Measurements from ENCODE around the gene DLEC1.

DLEC1 gene

DNA sequence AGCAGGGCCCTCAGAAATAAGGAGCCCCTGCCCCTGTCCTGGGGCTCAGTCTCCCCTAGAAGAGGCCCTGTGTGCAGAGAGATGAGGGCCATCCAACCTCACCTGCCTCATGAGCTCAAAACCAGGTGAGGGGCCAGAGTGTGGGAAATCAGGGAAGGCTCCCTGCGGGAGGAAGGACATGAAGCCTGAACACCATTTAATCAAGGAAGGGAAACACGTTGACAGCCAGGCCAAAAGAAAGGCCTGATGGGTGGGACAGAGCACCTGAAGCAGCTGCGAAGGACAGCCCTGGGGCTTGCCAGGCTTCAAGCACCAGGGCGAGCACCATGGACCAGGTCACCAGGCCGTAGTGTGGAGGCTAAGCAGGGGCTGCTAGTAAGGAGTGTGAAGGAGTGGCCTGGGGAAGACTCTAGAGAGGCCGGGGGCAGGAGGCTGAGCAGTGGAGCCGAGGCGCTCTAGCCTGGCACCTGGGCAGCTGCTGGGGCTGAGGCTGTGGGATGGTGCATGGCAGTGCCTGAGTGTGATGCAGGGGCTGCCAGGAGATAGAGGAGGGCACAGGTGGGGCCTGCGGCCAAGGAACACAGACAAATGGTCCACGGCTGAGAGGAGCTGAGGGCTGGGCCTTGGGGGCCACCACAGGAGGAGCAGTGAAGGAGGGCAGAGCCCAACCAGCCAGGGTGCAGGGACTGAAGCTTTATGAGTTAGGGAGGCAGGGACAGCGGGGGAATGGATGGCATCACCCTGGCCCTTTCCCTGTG lies 81.9 kb downstream of the DLEC1 start:
- Mint-ChIP-seq H3K4me1 (no peaks in the 10 kb centered on the region), H3K36me3 (ENCODE audit: low read depth) (peaks cover 41% of the 10 kb centered on the region), H3K27ac (no peak overlapping the region), H3K4me3 (no peak overlapping the region), H3K9me3 (no peaks in the 10 kb centered on the region), H3K27me3 (ENCODE audit: low read depth) (no peaks in the 10 kb centered on the region)
- TF ChIP-seq, protein P1, sequence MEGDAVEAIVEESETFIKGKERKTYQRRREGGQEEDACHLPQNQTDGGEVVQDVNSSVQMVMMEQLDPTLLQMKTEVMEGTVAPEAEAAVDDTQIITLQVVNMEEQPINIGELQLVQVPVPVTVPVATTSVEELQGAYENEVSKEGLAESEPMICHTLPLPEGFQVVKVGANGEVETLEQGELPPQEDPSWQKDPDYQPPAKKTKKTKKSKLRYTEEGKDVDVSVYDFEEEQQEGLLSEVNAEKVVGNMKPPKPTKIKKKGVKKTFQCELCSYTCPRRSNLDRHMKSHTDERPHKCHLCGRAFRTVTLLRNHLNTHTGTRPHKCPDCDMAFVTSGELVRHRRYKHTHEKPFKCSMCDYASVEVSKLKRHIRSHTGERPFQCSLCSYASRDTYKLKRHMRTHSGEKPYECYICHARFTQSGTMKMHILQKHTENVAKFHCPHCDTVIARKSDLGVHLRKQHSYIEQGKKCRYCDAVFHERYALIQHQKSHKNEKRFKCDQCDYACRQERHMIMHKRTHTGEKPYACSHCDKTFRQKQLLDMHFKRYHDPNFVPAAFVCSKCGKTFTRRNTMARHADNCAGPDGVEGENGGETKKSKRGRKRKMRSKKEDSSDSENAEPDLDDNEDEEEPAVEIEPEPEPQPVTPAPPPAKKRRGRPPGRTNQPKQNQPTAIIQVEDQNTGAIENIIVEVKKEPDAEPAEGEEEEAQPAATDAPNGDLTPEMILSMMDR (IDR thresholded peaks at IDR 0.05; ENCODE audit: unreplicated experiment in 3 of 3), result no peak

DNA sequence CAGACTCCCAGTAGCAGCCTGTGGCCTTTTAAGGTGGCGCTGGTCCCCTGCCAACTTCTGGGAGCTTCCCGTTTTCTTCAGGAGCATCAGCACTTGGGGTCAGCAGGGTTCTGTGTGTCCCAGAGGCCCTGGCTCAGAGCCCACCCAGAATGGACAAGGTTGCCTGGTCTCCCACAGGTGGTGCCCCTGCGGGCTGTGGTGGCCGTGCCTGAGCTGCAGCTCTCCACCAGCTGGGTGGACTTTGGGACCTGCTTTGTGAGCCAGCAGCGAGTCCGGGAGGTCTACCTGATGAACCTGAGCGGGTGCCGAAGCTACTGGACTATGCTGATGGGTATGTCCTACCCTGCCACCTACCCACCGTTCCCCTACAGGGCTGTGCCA lies 82.4 kb downstream of the DLEC1 start:
- peaks cover 41% of the 10 kb centered on the region for H3K36me3 Mint-ChIP-seq (ENCODE audit: low read depth)
- TF ChIP-seq, protein P1 (IDR thresholded peaks at IDR 0.05; ENCODE audit: unreplicated experiment in 3 of 3), result no peak
- no peak overlapping the region for H3K27ac Mint-ChIP-seq
- no peaks in the 10 kb centered on the region for H3K27me3 Mint-ChIP-seq (ENCODE audit: low read depth)
- H3K4me3 Mint-ChIP-seq, result no peak overlapping the region
- no peaks in the 10 kb centered on the region for H3K9me3 Mint-ChIP-seq
- no peaks in the 10 kb centered on the region for H3K4me1 Mint-ChIP-seq

DNA sequence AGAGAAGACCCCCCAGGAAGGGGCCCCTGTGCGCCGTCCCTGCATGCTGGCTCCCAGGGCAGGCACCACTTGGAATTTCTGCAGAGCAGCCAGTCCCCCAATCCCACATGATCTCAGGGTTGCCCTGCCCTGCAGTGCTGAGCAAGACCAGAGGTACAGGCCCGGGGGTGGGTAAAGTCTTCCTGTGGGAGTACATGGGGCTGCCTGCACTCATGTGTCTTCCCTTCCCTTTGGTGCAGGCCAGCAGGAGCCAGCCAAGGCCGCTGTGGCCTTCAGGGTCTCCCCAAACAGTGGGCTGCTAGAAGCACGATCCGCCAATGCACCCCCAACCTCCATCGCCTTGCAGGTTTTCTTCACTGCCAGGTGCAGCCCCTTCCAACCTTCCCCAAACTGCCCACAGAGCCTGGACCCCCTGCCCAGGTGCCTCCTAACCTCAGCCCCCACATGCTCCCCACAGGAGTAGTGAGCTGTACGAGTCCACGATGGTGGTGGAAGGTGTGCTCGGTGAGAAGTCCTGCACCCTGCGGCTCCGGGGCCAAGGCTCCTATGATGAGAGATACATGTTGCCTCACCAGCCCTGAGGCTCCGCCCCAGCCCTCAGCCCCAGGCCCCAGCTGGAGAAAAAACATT lies 82.9 kb downstream of the DLEC1 start:
- TF ChIP-seq, protein P1 (IDR thresholded peaks at IDR 0.05; ENCODE audit: unreplicated experiment in 3 of 3), result no peak
- H3K27ac Mint-ChIP-seq, result no peak overlapping the region
- H3K36me3 Mint-ChIP-seq (ENCODE audit: low read depth), result peaks cover 46% of the 10 kb centered on the region
- H3K4me3 Mint-ChIP-seq, result no peak overlapping the region
- no peaks in the 10 kb centered on the region for H3K9me3 Mint-ChIP-seq
- no peaks in the 10 kb centered on the region for H3K4me1 Mint-ChIP-seq
- no peaks in the 10 kb centered on the region for H3K27me3 Mint-ChIP-seq (ENCODE audit: low read depth)

DNA sequence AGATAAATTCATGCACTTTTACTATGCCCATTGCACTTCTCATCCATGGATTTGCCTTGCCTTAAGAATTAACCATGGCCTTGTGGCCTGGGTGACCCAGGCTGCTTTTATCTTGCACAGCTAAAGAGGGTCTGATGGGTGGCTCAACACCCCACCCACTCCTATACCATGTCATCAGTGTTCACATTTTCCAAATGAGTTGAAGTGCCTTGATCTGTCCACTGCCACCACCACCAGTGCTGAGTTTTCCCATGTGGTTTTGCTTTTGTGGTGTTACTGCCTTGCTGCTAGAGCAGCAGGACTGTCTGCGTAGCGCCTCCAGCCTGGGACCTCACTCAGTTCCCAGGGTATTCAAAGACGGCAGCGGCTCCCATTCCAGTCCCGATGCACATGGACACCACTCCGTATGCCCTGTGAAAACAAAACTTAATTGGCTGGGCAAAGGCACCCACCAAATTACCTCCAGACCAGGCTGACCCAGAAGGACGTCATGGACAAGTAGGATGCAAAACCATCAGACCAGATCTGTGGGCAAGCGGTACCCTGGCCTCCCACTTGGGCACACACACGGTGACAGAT lies 83.8 kb downstream of the DLEC1 start:
- TF ChIP-seq, protein P1 (IDR thresholded peaks at IDR 0.05; ENCODE audit: unreplicated experiment in 3 of 3), result no peak
- H3K4me1 Mint-ChIP-seq, result no peaks in the 10 kb centered on the region
- H3K27me3 Mint-ChIP-seq (ENCODE audit: low read depth), result no peaks in the 10 kb centered on the region
- H3K27ac Mint-ChIP-seq, result no peak overlapping the region
- H3K36me3 Mint-ChIP-seq (ENCODE audit: low read depth), result peaks cover 55% of the 10 kb centered on the region
- no peak overlapping the region for H3K4me3 Mint-ChIP-seq
- H3K9me3 Mint-ChIP-seq, result no peaks in the 10 kb centered on the region

DNA sequence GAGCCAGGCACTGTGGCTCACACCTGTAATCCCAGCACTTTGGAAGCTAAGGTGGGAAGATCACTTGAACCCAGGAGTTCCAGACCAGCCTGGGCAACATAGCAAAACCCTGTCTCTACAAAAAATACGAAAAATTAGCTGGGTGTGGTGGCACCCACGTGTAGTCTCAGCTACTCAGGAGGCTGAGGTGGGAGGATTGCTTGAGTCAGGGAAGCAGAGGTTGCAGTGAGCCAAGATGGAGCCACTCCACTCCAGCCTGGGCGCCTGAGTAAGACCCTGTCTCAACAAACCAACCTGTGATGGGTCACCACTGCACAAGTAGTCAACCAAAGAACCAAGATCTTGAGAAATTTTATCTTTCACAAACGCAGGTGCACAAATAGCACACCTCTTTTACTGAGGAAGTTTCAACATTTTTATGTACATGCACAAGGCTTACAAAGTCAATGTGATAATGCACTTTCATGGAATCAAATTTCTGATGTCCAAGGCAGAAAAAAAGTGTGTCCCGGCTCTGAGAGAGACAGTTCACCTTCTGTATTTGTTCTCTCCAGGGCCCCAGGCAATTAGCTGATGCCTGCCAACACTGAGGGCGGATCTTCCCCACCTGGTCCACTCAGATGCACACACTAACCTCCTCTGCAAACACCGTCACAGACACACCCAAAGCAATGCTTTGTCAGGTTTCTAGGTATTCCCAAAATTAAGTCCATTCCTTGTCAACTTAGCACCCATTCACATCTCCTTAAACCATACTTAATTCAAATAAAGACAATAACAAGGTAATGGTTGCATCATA lies 85.5 kb downstream of the DLEC1 start:
- TF ChIP-seq, protein P1 (IDR thresholded peaks at IDR 0.05; ENCODE audit: unreplicated experiment in 3 of 3), result no peak
- no peaks in the 10 kb centered on the region for H3K4me1 Mint-ChIP-seq
- H3K9me3 Mint-ChIP-seq, result no peaks in the 10 kb centered on the region
- no peaks in the 10 kb centered on the region for H3K27me3 Mint-ChIP-seq (ENCODE audit: low read depth)
- H3K27ac Mint-ChIP-seq, result no peak overlapping the region
- H3K36me3 Mint-ChIP-seq (ENCODE audit: low read depth), result peaks cover 63% of the 10 kb centered on the region
- H3K4me3 Mint-ChIP-seq, result no peak overlapping the region
